HepG2 (cell line): Measurements from ENCODE around the gene MCM6. TPM values are rescaled to one million over a fixed set of nuclear protein-coding genes. Genes with fewer than 3 reads are reported as not detected.
A peak's percentile ranks its signal among the peaks of the same experiment; 100 is the strongest.

Experiments
- AKNA ChIP-seq: sonication (generic); formaldehyde crosslinking; IDR thresholded peaks from 2 replicates; pipeline ENCODE4 v1.4.0; 2020; ENCODE audit warnings: missing genetic modification reagents, borderline replicate concordance
- ELF3 ChIP-seq: IDR thresholded peaks from 2 replicates; pipeline ENCODE4 v1.6.1; 2016; ENCODE audit warnings: missing genetic modification reagents, missing compliant biosample characterization
- FOXO1 ChIP-seq: sonication (generic); formaldehyde crosslinking; IDR thresholded peaks from 2 replicates; pipeline ENCODE4 v1.4.0; 2020; ENCODE audit warnings: missing genetic modification reagents
- GATA4 ChIP-seq: sonication (generic); IDR thresholded peaks from 2 replicates; pipeline ENCODE4 v1.6.1; 2016; ENCODE audit warnings: antibody characterized with exemption, low read depth, borderline replicate concordance
- PREB ChIP-seq: sonication (generic); formaldehyde crosslinking; IDR thresholded peaks from 2 replicates; pipeline ENCODE4 v1.4.0; 2020; ENCODE audit warnings: missing genetic modification reagents
- REST ChIP-seq, 2 experiments: IDR thresholded peaks; 2 replicates each; pipeline ENCODE4 v1.6.1; 2011 to 2012; ENCODE audit warnings: low read length in 2 of 2, borderline replicate concordance in 1 of 2, low read depth in 1 of 2, mild to moderate bottlenecking in 1 of 2, moderate library complexity in 1 of 2
- SOX5 ChIP-seq: IDR thresholded peaks from 2 replicates; pipeline ENCODE4 v1.6.1; 2016; ENCODE audit warnings: borderline replicate concordance
- ZBTB1 ChIP-seq: sonication (generic); formaldehyde crosslinking; IDR thresholded peaks from 2 replicates; pipeline ENCODE4 v1.4.0; 2020; ENCODE audit warnings: missing genetic modification reagents, borderline replicate concordance
- ZBTB25 ChIP-seq: IDR thresholded peaks from 2 replicates; pipeline ENCODE4 v1.6.1; 2018; ENCODE audit warnings: missing genetic modification reagents
- ZBTB8A ChIP-seq: sonication (generic); formaldehyde crosslinking; IDR thresholded peaks from 2 replicates; pipeline ENCODE4 v1.4.0; 2020; ENCODE audit warnings: mild to moderate bottlenecking, low read depth, missing genetic modification reagents, borderline replicate concordance
- ZNF101 ChIP-seq: sonication (generic); formaldehyde crosslinking; IDR thresholded peaks from 2 replicates; pipeline ENCODE4 v1.4.0; 2020; ENCODE audit warnings: mild to moderate bottlenecking, low read depth, missing genetic modification reagents, borderline replicate concordance
- ZNF230 ChIP-seq: sonication (generic); formaldehyde crosslinking; IDR thresholded peaks from 2 replicates; pipeline ENCODE4 v1.4.0; 2020; ENCODE audit warnings: mild to moderate bottlenecking, missing genetic modification reagents
- ZNF260 ChIP-seq: sonication (generic); formaldehyde crosslinking; IDR thresholded peaks from 2 replicates; pipeline ENCODE4 v1.4.0; 2020; ENCODE audit warnings: missing genetic modification reagents, low read depth, mild to moderate bottlenecking, borderline replicate concordance
- ZNF326 ChIP-seq: sonication (generic); formaldehyde crosslinking; IDR thresholded peaks from 2 replicates; pipeline ENCODE4 v1.4.0; 2020; ENCODE audit warnings: missing genetic modification reagents, borderline replicate concordance
- ZNF597 ChIP-seq: sonication (generic); formaldehyde crosslinking; IDR thresholded peaks from 2 replicates; pipeline ENCODE4 v1.5.0; 2020; ENCODE audit warnings: missing genetic modification reagents
- ZNF792 ChIP-seq: IDR thresholded peaks from 2 replicates; pipeline ENCODE4 v1.6.1; 2016
- ZZZ3 ChIP-seq: sonication (generic); formaldehyde crosslinking; IDR thresholded peaks from 2 replicates; pipeline ENCODE4 v1.4.0; 2020; ENCODE audit warnings: missing genetic modification reagents, mild to moderate bottlenecking, borderline replicate concordance
- polyA plus RNA-seq, 8 experiments: library from polyadenylated mRNA; depleted of rRNA in 3 of 8; stranded (reverse) in 7 of 8; unstranded in 1 of 8; fragments of >200 nt; fragmentation: Illumina TruSeq in 4 of 8; extraction: Trizol in 4 of 8; gene quantifications; 2 replicates each; pipeline versions ENCODE4 v1.2.1 to v1.2.3, GENCODE V29; 2011 to 2016; ENCODE audit warnings: low read depth in 4 of 8, missing spikeins in 1 of 8, mixed read lengths in 1 of 8; ENCODE audit not compliant: insufficient read depth in 1 of 8
- total RNA-seq, 5 experiments: library from RNA; depleted of rRNA; stranded (reverse); fragments of >200 nt; fragmentation: Illumina TruSeq; extraction: Trizol; gene quantifications; 2 replicates each; pipeline ENCODE4 v1.2.3, GENCODE V29; 2016; ENCODE audit warnings: low read depth in 1 of 5

MCM6 gene
- total and polyA plus RNA-seq, 2 of the 13 experiments (the other 11 are each of a cell fraction or from before 2014, with no cell fraction given): 9.7 to 18.7 TPM

- no peak for TF ChIP-seq ZBTB25 (CRISPR knock-in tag)
- TF ChIP-seq REST (IDR thresholded peaks at IDR 0.05; ENCODE audit: borderline replicate concordance in 1 of 2, low read depth in 1 of 2, low read length in 2 of 2): no peak
- TF ChIP-seq ZNF326 (CRISPR knock-in tag): no peak
- TF ChIP-seq ZNF101 (CRISPR knock-in tag): no peak
- no peak for TF ChIP-seq PREB
- peak; percentile 25; the same call in 1 of the 2 replicates for TF ChIP-seq SOX5
- TF ChIP-seq ZZZ3 (CRISPR knock-in tag): no peak
- peak; percentile 82 for TF ChIP-seq ZNF792
- TF ChIP-seq ZBTB8A (CRISPR knock-in tag): peak; percentile 38; the same call in 1 of the 2 replicates
- TF ChIP-seq ZNF260 (CRISPR knock-in tag): no peak
- TF ChIP-seq ZNF597 (CRISPR knock-in tag): no peak
- TF ChIP-seq ELF3: 0 out of 2 replicates have a peak, but pooled peaks have one; percentile 16
- no peak for TF ChIP-seq AKNA (CRISPR knock-in tag)
- TF ChIP-seq ZBTB1 (CRISPR knock-in tag): no peak
- no peak for TF ChIP-seq GATA4
- TF ChIP-seq ZNF230 (CRISPR knock-in tag): peak; percentile 86; the same call in 1 of the 2 replicates
- no peak for TF ChIP-seq FOXO1 (CRISPR knock-in tag)
These were observed at the start of gene MCM6 (continued) for GRCh38 chr2:135876066-135876711.
